HCT116 (cell line): ENCODE measurements around the gene TPX2. TPM values are rescaled to one million over a fixed set of nuclear protein-coding genes. Genes with fewer than 3 reads are reported as not detected.

Experiments used
- ATAC-seq: fragments of 200-7000 bp; cut with Tn5 transposase; 2 replicates; pipeline ENCODE4 v1.9.1; 2020; ENCODE audit warnings: mild to moderate bottlenecking, moderate library complexity
- BruUV-seq: library from RNA; stranded (reverse); fragments of 400-500 nt; replicated peaks from 2 replicates; lab custom pipeline; 2021; lab: Mats Ljungman, UMichigan
- CTCF ChIA-PET: fragments of 300-600 bp; sonication (Branson Sonifier 250); formaldehyde crosslinking; loops from one replicate; lab custom pipeline; 2021; ENCODE audit warnings: antibody characterized with exemption; lab: Charles Lee
- POLR2A ChIA-PET: fragments of 300-600, 350-600 bp; sonication (Branson Sonifier 250); formaldehyde crosslinking; loops from one replicate; lab custom pipeline; 2021; ENCODE audit warnings: antibody characterized with exemption; lab: Charles Lee
- RAD21 ChIA-PET, 2 experiments: fragments of 300-600 bp; sonication (Branson Sonifier 250); formaldehyde crosslinking; loops; one replicate each; lab custom pipeline; 2023; ENCODE audit warnings: low total read pairs in 2 of 2; ENCODE audit not compliant: uncharacterized antibody in 2 of 2, unreplicated experiment in 2 of 2, low non-redundant PET in 1 of 2; lab: Charles Lee
- DNase-seq: peaks from one replicate; pipeline ENCODE4 v3.0.0-alpha.2; 2010; ENCODE audit warnings: low read depth, low spot score
- H2AFZ ChIP-seq: fragments of 200-600 bp; shearing (Covaris generic), sonication (generic); 2 replicates; pipeline ENCODE4 v1.6.1; 2017; ENCODE audit warnings: low read depth, mixed run types, mixed read lengths, antibody characterized with exemption, low read length; ENCODE audit not compliant: poor library complexity, severe bottlenecking
- H3K27ac ChIP-seq: 2 replicates; pipeline ENCODE4 v1.5.1; 2012; ENCODE audit warnings: low read depth, low read length
- H3K27me3 ChIP-seq: fragments of 200-600 bp; sonication (generic); 2 replicates; pipeline ENCODE4 v1.6.1; 2016; ENCODE audit warnings: mixed run types, low read length, mixed read lengths; ENCODE audit not compliant: insufficient read depth
- H3K36me3 ChIP-seq, 2 experiments: fragments of 200-500 bp in 1 of 2; fragments of 200-600 bp in 1 of 2; sonication (Bioruptor generic) in 1 of 2; sonication (generic) in 1 of 2; 2 replicates each; pipeline versions ENCODE4 v1.5.1 to v1.6.1; 2014 to 2016; ENCODE audit warnings: low read length in 2 of 2, inconsistent platforms in 1 of 2, mixed read lengths in 1 of 2, mixed run types in 1 of 2; ENCODE audit not compliant: insufficient read depth in 2 of 2, control insufficient read depth in 1 of 2
- H3K4me1 ChIP-seq, 2 experiments: fragments of 200-600 bp in 1 of 2; sonication (generic) in 1 of 2; 2 replicates each; pipeline versions ENCODE4 v1.5.1 to v1.6.1; 2012 to 2017; ENCODE audit warnings: low read length in 2 of 2, inconsistent platforms in 1 of 2, mild to moderate bottlenecking in 1 of 2, mixed read lengths in 1 of 2, mixed run types in 1 of 2, moderate library complexity in 1 of 2; ENCODE audit not compliant: insufficient read depth in 2 of 2, control insufficient read depth in 1 of 2
- H3K4me2 ChIP-seq: fragments of 200-600 bp; sonication (generic); 2 replicates; pipeline ENCODE4 v1.6.1; 2017; ENCODE audit warnings: mixed run types, low read length, mixed read lengths
- H3K4me3 ChIP-seq, 2 experiments: fragments of 200-600 bp in 1 of 2; sonication (generic) in 1 of 2; replicated peaks in 1 of 2; 2 replicates each; pipeline ENCODE4 v1.5.1; 2011 to 2016; ENCODE audit warnings: low read length in 2 of 2, control low read depth in 1 of 2, low read depth in 1 of 2, mild to moderate bottlenecking in 1 of 2, mixed read lengths in 1 of 2, mixed run types in 1 of 2
- H3K79me2 ChIP-seq: fragments of 200-600 bp; sonication (generic); 2 replicates; pipeline ENCODE4 v1.6.1; 2017; ENCODE audit warnings: mild to moderate bottlenecking, mixed run types, low read length, moderate library complexity, mixed read lengths; ENCODE audit not compliant: insufficient read depth
- H3K9ac ChIP-seq: fragments of 200-600 bp; sonication (generic); 2 replicates; pipeline ENCODE4 v1.6.1; 2016; ENCODE audit warnings: low read length, mixed read lengths
- H3K9me2 ChIP-seq: fragments of 200-600 bp; sonication (generic), shearing (Covaris generic); 2 replicates; pipeline ENCODE4 v1.6.1; 2017; ENCODE audit warnings: mixed run types, mild to moderate bottlenecking, moderate library complexity; ENCODE audit not compliant: insufficient read depth
- H3K9me3 ChIP-seq, 2 experiments: fragments of 200-500 bp in 1 of 2; fragments of 200-600 bp in 1 of 2; sonication (Bioruptor generic) in 1 of 2; sonication (generic) in 1 of 2; 2 replicates each; pipeline ENCODE4 v1.6.1; 2014 to 2017; ENCODE audit warnings: low read length in 2 of 2, mixed read lengths in 2 of 2, inconsistent platforms in 1 of 2, low read depth in 1 of 2, mild to moderate bottlenecking in 1 of 2, mixed run types in 1 of 2, moderate library complexity in 1 of 2; ENCODE audit not compliant: control insufficient read depth in 1 of 2, insufficient read depth in 1 of 2
- H4K20me1 ChIP-seq: fragments of 200-600 bp; sonication (generic), shearing (Covaris generic); 2 replicates; pipeline ENCODE4 v1.6.1; 2017; ENCODE audit warnings: mixed run types, mild to moderate bottlenecking, moderate library complexity; ENCODE audit not compliant: insufficient read depth
- CTCF ChIP-seq, 3 experiments: fragments of 200-600 bp in 1 of 3; sonication (generic) in 1 of 3; IDR thresholded peaks in 2 of 3; conservative IDR thresholded peaks in 1 of 3; 2 replicates each; pipeline ENCODE4 v1.5.1; 2012 to 2017; ENCODE audit warnings: low read depth in 2 of 3, low read length in 2 of 3, antibody characterized with exemption in 1 of 3, borderline replicate concordance in 1 of 3, control low read depth in 1 of 3, mild to moderate bottlenecking in 1 of 3, mixed read lengths in 1 of 3, mixed run types in 1 of 3, moderate library complexity in 1 of 3; ENCODE audit not compliant: insufficient read depth in 1 of 3
- EGR1 ChIP-seq: IDR thresholded peaks from 2 replicates; pipeline ENCODE4 v1.6.1; 2012; ENCODE audit warnings: low read depth
- ELF1 ChIP-seq: IDR thresholded peaks from 2 replicates; pipeline ENCODE4 v1.6.1; 2012; ENCODE audit warnings: low read depth, borderline replicate concordance
- POLR2A ChIP-seq: IDR thresholded peaks from 2 replicates; pipeline ENCODE4 v1.7.0; 2011; ENCODE audit warnings: borderline replicate concordance; ENCODE audit not compliant: insufficient read depth, insufficient read length; ENCODE audit errors: extremely low read depth
- SIN3A ChIP-seq: IDR thresholded peaks from 2 replicates; pipeline ENCODE4 v1.6.1; 2012; ENCODE audit warnings: low read depth
- intact Hi-C: fragments of 100-400 bp; cut with micrococcal nuclease; formaldehyde crosslinking; loops from 2 replicates; pipeline ENCODE4 v1.10.0; 2022
- total RNA-seq: library from RNA; stranded (reverse); gene quantifications from one replicate; pipeline ENCODE4 v1.2.1, GENCODE V29; 2021; ENCODE audit not compliant: unreplicated experiment
- TF ChIP-seq, protein P1 (sequence below): IDR thresholded peaks from 2 replicates; pipeline ENCODE4 v1.6.1; 2011; ENCODE audit warnings: mild to moderate bottlenecking, low read length, moderate library complexity; ENCODE audit not compliant: insufficient replicate concordance; ENCODE audit errors: extremely low read depth

Gene TPX2
- total RNA-seq, 1 experiment from 2014 or later: 163 TPM

GRCh38 chr20:31797364-31797763, 58.3 kb downstream of the TPX2 start:
- Histone ChIP-seq H3K4me2 (no peak overlapping the region), H3K4me1 (no peaks in the 10 kb centered on the region), H3K36me3 (peaks cover 79 to 87% of the 10 kb centered on the region in 2 experiments), H3K4me3 (no peak overlapping the region), H3K27ac (no peak overlapping the region), H3K9me3 (no peaks in the 10 kb centered on the region), H3K9me2 (no peaks in the 10 kb centered on the region), H3K27me3 (no peaks in the 10 kb centered on the region), H2AFZ (no peak overlapping the region), H3K79me2 (peaks cover 50% of the 10 kb centered on the region), H4K20me1 (peaks cover 4% of the 10 kb centered on the region), H3K9ac (no peak overlapping the region)
- ATAC-seq: no peak
- ChIA-PET POLR2A (no interaction called here), RAD21 (no interaction called here), CTCF (no interaction called here)
- intact Hi-C loops: no loop called here
- BruUV-seq: no TSS peak
- DNase-seq: no peak
- TF ChIP-seq CTCF (IDR thresholded peaks at IDR 0.05 in 2 of 3, conservative IDR thresholded peaks at IDR 0.05 in 1 of 3; ENCODE audit: borderline replicate concordance in 1 of 3, insufficient read depth in 1 of 3, low read depth in 2 of 3, low read length in 2 of 3) (no peak), EGR1 (no peak), ELF1 (no peak), POLR2A (no peak), SIN3A (no peak)
- TF ChIP-seq, protein P1, sequence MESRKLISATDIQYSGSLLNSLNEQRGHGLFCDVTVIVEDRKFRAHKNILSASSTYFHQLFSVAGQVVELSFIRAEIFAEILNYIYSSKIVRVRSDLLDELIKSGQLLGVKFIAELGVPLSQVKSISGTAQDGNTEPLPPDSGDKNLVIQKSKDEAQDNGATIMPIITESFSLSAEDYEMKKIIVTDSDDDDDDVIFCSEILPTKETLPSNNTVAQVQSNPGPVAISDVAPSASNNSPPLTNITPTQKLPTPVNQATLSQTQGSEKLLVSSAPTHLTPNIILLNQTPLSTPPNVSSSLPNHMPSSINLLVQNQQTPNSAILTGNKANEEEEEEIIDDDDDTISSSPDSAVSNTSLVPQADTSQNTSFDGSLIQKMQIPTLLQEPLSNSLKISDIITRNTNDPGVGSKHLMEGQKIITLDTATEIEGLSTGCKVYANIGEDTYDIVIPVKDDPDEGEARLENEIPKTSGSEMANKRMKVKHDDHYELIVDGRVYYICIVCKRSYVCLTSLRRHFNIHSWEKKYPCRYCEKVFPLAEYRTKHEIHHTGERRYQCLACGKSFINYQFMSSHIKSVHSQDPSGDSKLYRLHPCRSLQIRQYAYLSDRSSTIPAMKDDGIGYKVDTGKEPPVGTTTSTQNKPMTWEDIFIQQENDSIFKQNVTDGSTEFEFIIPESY: no peak
